ENCODE results near the gene COL27A1.

- TF ChIP-seq, protein P1, sequence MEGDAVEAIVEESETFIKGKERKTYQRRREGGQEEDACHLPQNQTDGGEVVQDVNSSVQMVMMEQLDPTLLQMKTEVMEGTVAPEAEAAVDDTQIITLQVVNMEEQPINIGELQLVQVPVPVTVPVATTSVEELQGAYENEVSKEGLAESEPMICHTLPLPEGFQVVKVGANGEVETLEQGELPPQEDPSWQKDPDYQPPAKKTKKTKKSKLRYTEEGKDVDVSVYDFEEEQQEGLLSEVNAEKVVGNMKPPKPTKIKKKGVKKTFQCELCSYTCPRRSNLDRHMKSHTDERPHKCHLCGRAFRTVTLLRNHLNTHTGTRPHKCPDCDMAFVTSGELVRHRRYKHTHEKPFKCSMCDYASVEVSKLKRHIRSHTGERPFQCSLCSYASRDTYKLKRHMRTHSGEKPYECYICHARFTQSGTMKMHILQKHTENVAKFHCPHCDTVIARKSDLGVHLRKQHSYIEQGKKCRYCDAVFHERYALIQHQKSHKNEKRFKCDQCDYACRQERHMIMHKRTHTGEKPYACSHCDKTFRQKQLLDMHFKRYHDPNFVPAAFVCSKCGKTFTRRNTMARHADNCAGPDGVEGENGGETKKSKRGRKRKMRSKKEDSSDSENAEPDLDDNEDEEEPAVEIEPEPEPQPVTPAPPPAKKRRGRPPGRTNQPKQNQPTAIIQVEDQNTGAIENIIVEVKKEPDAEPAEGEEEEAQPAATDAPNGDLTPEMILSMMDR (IDR thresholded peaks at IDR 0.05; ENCODE audit: poor library complexity): no peak
- no peak for TF ChIP-seq EZH2 (IDR thresholded peaks at IDR 0.05; ENCODE audit: borderline replicate concordance)
- TF ChIP-seq EZH2phosphoT487 (IDR thresholded peaks at IDR 0.05; ENCODE audit: low read depth, severe bottlenecking, unreplicated experiment): no peak
Observed at GRCh38 chr9:114198249-114199040, 43.1 kb downstream of the COL27A1 start.
